GM12865 (cell line): ENCODE results near the gene WDR70.
"Not testable (repeated sequence)": the region's sequence is repeated elsewhere in the genome, so short reads cannot be mapped to it uniquely, and the experiment has no call there.

Experiments used
- DNase-seq: peaks from one replicate; pipeline ENCODE4 v3.0.0; 2010; ENCODE audit warnings: low read depth
- H3K4me3 ChIP-seq: 2 replicates; pipeline ENCODE4 v1.5.1; 2011; ENCODE audit warnings: mild to moderate bottlenecking, low read depth, low read length, control low read depth
- TF ChIP-seq, protein P1 (sequence below): IDR thresholded peaks from 2 replicates; pipeline ENCODE4 v1.5.1; 2011; ENCODE audit warnings: low read length, control low read depth, low read depth, inconsistent platforms; ENCODE audit not compliant: insufficient read depth; ENCODE audit errors: missing control alignments

The WDR70 gene

DNA sequence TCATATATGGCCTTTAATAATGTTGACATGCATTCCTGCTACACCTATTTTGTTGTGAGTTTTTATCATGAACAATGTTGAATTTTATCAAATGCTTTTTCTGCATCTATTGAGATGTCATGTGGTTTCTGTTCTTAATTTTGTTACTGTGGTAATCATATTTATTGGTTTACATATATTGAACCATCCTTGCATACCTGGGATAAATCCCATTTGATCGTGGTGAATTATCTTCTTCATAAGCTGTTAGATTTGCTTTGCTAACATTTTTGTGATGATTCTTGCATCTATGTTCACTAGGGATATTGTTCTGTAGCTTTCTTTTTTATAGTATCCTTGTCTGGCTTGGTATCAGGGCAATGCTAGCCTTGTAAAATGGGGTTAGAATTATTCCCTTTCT is 222.0 kb downstream of the WDR70 start:
- no peak overlapping the region for H3K4me3 ChIP-seq
- TF ChIP-seq, protein P1, sequence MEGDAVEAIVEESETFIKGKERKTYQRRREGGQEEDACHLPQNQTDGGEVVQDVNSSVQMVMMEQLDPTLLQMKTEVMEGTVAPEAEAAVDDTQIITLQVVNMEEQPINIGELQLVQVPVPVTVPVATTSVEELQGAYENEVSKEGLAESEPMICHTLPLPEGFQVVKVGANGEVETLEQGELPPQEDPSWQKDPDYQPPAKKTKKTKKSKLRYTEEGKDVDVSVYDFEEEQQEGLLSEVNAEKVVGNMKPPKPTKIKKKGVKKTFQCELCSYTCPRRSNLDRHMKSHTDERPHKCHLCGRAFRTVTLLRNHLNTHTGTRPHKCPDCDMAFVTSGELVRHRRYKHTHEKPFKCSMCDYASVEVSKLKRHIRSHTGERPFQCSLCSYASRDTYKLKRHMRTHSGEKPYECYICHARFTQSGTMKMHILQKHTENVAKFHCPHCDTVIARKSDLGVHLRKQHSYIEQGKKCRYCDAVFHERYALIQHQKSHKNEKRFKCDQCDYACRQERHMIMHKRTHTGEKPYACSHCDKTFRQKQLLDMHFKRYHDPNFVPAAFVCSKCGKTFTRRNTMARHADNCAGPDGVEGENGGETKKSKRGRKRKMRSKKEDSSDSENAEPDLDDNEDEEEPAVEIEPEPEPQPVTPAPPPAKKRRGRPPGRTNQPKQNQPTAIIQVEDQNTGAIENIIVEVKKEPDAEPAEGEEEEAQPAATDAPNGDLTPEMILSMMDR, result no peak
- no peak for DNase-seq

DNA sequence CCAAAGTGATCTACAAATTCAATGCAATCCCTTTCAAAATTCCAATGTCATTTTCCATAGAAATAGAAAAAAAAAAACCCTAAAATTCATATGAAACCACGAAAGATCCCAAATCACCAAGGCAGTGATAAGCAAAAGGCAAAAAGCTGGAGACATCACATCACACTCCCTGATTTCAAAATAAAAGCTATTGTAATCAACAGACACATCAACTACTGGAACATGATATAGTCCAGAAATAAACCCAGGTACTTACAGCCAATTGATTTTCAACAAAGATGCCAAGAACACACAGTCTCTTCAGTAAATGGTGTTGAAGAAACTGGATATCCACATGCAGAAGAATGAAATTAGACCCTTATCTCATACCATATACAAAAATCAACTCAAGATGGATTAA is 224.0 kb downstream of the WDR70 start:
- no peak for DNase-seq
- no peak overlapping the region for H3K4me3 ChIP-seq
- TF ChIP-seq, protein P1, result no peak

DNA sequence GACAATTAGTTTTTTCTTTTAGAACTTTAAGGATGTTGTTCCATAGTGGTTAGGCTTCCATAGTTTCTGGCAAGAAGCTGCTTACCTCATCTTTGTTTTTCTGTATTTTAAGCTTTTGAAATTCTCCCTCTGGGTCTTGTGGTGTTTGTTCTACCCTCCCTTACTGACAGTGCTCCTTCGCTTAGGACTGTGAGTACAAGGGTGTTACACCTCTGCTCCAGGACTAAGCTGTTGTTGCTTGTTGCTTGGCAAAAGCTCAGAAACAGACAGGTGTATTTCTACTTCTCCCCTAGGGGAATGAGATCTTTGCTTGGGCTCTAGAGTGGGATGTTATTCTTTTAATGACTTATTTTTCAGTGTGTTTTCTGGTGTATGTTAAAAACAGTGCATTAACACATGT is 225.2 kb downstream of the WDR70 start:
- TF ChIP-seq, protein P1, result no peak
- H3K4me3 ChIP-seq, result no peak overlapping the region
- DNase-seq, result no peak

- H3K4me3 ChIP-seq, result no peak overlapping the region
- no peak for DNase-seq
- TF ChIP-seq, protein P1, result no peak
Measured at GRCh38 chr5:37606148-37606547, 227.0 kb downstream of the WDR70 start.

DNA sequence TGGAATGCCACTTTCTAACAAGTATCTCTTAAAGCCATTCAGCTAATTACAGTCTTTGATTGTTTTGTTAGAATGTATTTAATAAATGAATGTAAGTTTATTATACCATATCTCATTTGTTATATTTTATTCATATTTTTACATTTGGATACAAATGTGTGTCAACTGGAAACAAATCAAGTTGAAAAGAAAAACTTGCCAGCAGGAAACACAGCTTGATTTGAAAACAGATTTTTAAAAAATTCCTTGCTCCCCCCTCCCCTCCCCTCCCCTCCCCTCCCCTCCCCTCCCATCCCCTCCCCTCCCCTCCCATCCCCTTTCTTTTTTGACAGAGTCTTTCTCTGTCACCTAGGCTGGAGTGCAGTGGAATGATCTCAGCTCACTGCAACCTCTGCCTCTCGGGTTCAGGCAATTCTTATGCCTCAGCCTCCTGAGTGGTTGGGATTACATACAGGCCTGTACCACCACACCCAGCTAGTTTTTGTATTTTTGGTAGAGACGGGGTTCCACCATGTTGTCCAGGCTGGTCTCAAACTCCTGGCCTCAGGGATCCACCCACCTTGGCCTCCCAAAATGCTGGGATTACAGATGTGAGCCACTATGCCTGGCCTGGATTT is 227.6 kb downstream of the WDR70 start:
- TF ChIP-seq, protein P1, result no peak
- H3K4me3 ChIP-seq, result no peak overlapping the region
- DNase-seq, result no peak

- DNase-seq, result no peak
- TF ChIP-seq, protein P1, result no peak
- no peak overlapping the region for H3K4me3 ChIP-seq
Measured at GRCh38 chr5:37615184-37615583, 236.1 kb downstream of the WDR70 start.

GRCh38 chr5:37619353-37619752 is 240.2 kb downstream of the WDR70 start:
- TF ChIP-seq, protein P1, result no peak
- DNase-seq, result no peak
- H3K4me3 ChIP-seq, result no peak overlapping the region

- H3K4me3 ChIP-seq, DNase-seq: not testable (repeated sequence)
Measured at GRCh38 chr5:37622354-37622753, 243.2 kb downstream of the WDR70 start.
